Pancreas (tissue), 10 donors: ENCODE measurements around the gene PBRM1. TPM values are rescaled to one million over a fixed set of nuclear protein-coding genes. Genes with fewer than 3 reads are reported as not detected.

Experiments used
- ATAC-seq, 4 donors: fragments of 200-7000 bp; cut with Tn5 transposase; one replicate each; pipeline versions ENCODE4 v1.8.0 to v1.9.1; 2020; ENCODE audit warnings: mild to moderate bottlenecking in 4 of 4, moderate library complexity in 4 of 4
- DNase-seq, 6 donors: peaks; one replicate each; pipeline ENCODE4 v3.0.0-alpha.2; 2020
- FAIRE-seq: peaks from 2 replicates; lab custom pipeline; 2012; peaks lifted over from hg19 to GRCh38; lab: Jason Lieb, UNC
- H3K27ac ChIP-seq, 4 donors: fragments of 200-600 bp; sonication (generic); 1 replicate in 3 of 4; 2 replicates in 1 of 4; pipeline versions ENCODE4 v1.5.0 to v1.8.0; 2020
- H3K27me3 ChIP-seq, 4 donors: fragments of 200-600 bp; one replicate each; pipeline ENCODE4 v1.8.0; 2021
- H3K36me3 ChIP-seq, 3 donors: fragments of 200-600 bp; sonication (generic) in 1 of 3; one replicate each; pipeline versions ENCODE4 v1.5.0 to v1.8.0; 2020 to 2021
- H3K4me1 ChIP-seq, 3 donors: fragments of 200-600 bp; one replicate each; pipeline ENCODE4 v1.8.0; 2021
- H3K4me3 ChIP-seq, 4 donors: fragments of 200-600 bp; sonication (generic) in 2 of 4; one replicate each; pipeline versions ENCODE4 v1.5.0 to v1.8.0; 2020 to 2021
- H3K9me3 ChIP-seq, 4 donors: fragments of 200-600 bp; one replicate each; pipeline ENCODE4 v1.8.0; 2021
- CTCF ChIP-seq, 4 donors: fragments of 200-600 bp; sonication (generic) in 3 of 4; IDR thresholded peaks; one replicate each; pipeline versions ENCODE4 v1.5.0 to v1.8.0; 2021; ENCODE audit warnings: antibody characterized with exemption in 4 of 4
- WGBS, 2 donors: extraction: QIAGEN DNeasy Blood & Tissue Kit; methylation state at CpG; one replicate each; pipeline ENCODE4 v1.1.7; 2013; 5-methylcytosine and 5-hydroxymethylcytosine counted together
- intact Hi-C, 3 donors: fragments of 100-400 bp; cut with DNase I; formaldehyde crosslinking; loops; one replicate each; pipeline versions ENCODE4 v1.11.1 to v1.14.2; 2022
- polyA plus RNA-seq, 2 donors: library from polyadenylated mRNA; stranded (reverse); fragments of 200-250 nt; gene quantifications; one replicate each; pipeline ENCODE4 v1.2.3, GENCODE V29; 2013
- total RNA-seq, 6 donors: library from RNA; stranded (reverse); fragmentation: NEBNext Ultra II Directional in 4 of 6; extraction: Animal tissue kit (Norgen Biotek cat#: 25700) in 4 of 6; gene quantifications; one replicate each; pipeline versions ENCODE4 v1.2.1 to v1.2.4, GENCODE V29; 2021 to 2023
- donor health status: healthy with polysubstance abuse.
- donor health status: DM: no; HTN: no; CAD: no; lungs with moderate emphysema.
- donor health status: DM: no; HTN: no; CAD: no.
- donor health status: control.
- donor health status: control.
- donor health status: Bipolar disorder and iron deficiency.
- donor health status: DM: yes; HTN: yes; CAD: no.
- donor health status: DM: no; HTN: no; CAD: no.
- donor health status: DM: no; HTN: no; CAD: no.
- donor health status: DM: yes; HTN: yes; CAD: no.

Gene PBRM1
- total and polyA plus RNA-seq, 8 donors: 7.4 to 34.9 (median 22.5) TPM

DNA sequence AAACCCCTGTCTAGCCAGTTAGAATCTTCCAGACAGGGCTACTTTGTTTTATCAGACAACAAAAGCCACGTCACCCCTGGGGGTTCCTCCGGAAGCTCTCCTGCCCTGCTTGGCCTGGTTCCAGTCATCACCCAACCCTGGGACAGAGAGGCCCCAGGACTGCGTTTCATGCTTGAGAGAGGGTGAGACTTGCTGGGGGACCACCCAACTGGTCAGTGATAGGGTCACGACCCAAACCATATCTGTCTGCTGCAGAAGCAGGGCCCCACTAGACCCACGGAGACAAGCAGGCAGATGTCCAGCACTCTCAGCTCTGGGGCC lies 153.2 kb downstream of the PBRM1 start:
- no peaks in the 10 kb centered on the region for H3K9me3 ChIP-seq
- no peak for TF ChIP-seq CTCF (IDR thresholded peaks at IDR 0.05)
- H3K4me1 ChIP-seq: peaks cover 0 to 3% (median 0%) of the 10 kb centered on the region in 3 donors
- no peak for ATAC-seq
- peak overlapping the region in 2 of 4 donors; percentile 49 to 52 for H3K4me3 ChIP-seq
- FAIRE-seq: no peak
- no peaks in the 10 kb centered on the region for H3K36me3 ChIP-seq
- WGBS, 2 donors: 83% methylated on average over 5 of the region's 5 CpGs
- H3K27ac ChIP-seq: no peak overlapping the region
- intact Hi-C loops: no loop called here
- DNase-seq: peak in 4 of 6 donors; percentile 12 to 52 (median 26)
- no peaks in the 10 kb centered on the region for H3K27me3 ChIP-seq

- no peak for TF ChIP-seq CTCF (IDR thresholded peaks at IDR 0.05)
- intact Hi-C loops: no loop called here
- Histone ChIP-seq H3K4me1 (no peaks in the 10 kb centered on the region), H3K9me3 (no peaks in the 10 kb centered on the region), H3K36me3 (no peaks in the 10 kb centered on the region), H3K27me3 (no peaks in the 10 kb centered on the region), H3K27ac (no peak overlapping the region), H3K4me3 (no peak overlapping the region)
- WGBS, 2 donors: 94 to 95% methylated on average over 14 of the region's 14 CpGs
- ATAC-seq (no peak), DNase-seq (peak in 4 of 6 donors; percentile 3 to 52 (median 32)), FAIRE-seq (no peak)
Observed at GRCh38 chr3:52531860-52532516, 153.7 kb downstream of the PBRM1 start.

GRCh38 chr3:52530918-52531826 lies 154.5 kb downstream of the PBRM1 start:
- intact Hi-C loops: no loop called here
- TF ChIP-seq CTCF (IDR thresholded peaks at IDR 0.05): no peak
- Histone ChIP-seq H3K27me3 (no peaks in the 10 kb centered on the region), H3K4me3 (no peak overlapping the region), H3K4me1 (no peaks in the 10 kb centered on the region), H3K9me3 (no peaks in the 10 kb centered on the region), H3K27ac (no peak overlapping the region), H3K36me3 (no peaks in the 10 kb centered on the region)
- WGBS, 2 donors: 88 to 92% methylated on average over 10 of the region's 10 CpGs
- no peak for FAIRE-seq
- no peak for ATAC-seq
- peak in 4 of 6 donors; percentile 1 to 44 (median 17) for DNase-seq

GRCh38 chr3:52529376-52530333 lies 156.1 kb downstream of the PBRM1 start:
- H3K27ac ChIP-seq: no peak overlapping the region

More at GRCh38 chr3:52529376-52530333, 156.1 kb downstream of the PBRM1 start:
- DNase-seq (peak in 3 of 6 donors; percentile 14 to 41 (median 18)), ATAC-seq (no peak), FAIRE-seq (no peak)
- H3K4me1 ChIP-seq: no peaks in the 10 kb centered on the region
- no peaks in the 10 kb centered on the region for H3K27me3 ChIP-seq
- intact Hi-C loops: no loop called here
- 71 to 76% methylated on average over 12 of the region's 12 CpGs for WGBS, 2 donors
- H3K36me3 ChIP-seq: no peaks in the 10 kb centered on the region
- no peaks in the 10 kb centered on the region for H3K9me3 ChIP-seq
- no peak for TF ChIP-seq CTCF (IDR thresholded peaks at IDR 0.05)
- H3K4me3 ChIP-seq: no peak overlapping the region
